Erythroblast (primary cell): ENCODE measurements around the gene OR2H2.
A peak's percentile ranks its signal among the peaks of the same experiment; 100 is the strongest.

Source experiments
- DNase-seq, 2 experiments: peaks; one replicate each; lab custom pipeline; 2025; lab: John Stamatoyannopoulos, UW
- GATA1 ChIP-seq: IDR thresholded peaks from 2 replicates; pipeline ENCODE4 v1.6.1; 2011; ENCODE audit warnings: low read depth, mild to moderate bottlenecking, control low read depth, low read length, moderate library complexity
- POLR2A ChIP-seq: IDR thresholded peaks from 2 replicates; pipeline ENCODE4 v1.6.1; 2011; ENCODE audit warnings: mild to moderate bottlenecking, low read length

Gene OR2H2

DNA sequence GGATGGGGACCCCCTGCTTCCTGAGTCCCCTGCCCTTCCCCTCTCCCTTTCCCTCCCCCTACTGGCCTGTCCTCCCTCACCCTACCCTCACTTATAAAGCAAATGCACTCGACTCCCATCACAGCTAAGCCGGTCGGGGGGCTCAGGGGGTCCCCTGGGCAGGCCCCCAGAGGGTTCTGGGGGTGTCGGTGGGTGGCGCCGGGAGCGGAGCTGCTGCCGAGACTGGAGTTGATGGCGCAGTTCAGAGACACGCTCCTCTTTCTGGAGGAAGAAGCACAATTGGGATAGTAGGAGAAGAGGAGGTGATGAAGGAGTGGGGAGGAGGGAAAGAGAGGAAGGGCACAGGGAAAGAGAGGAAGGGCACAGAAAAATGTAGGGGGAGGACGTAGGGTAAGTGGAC, 18.5 kb downstream of the OR2H2 start:
- no peak for TF ChIP-seq GATA1
- TF ChIP-seq POLR2A = no peak
- DNase-seq = no peak

- TF ChIP-seq POLR2A = no peak
- no peak for DNase-seq
These were observed 19.0 kb downstream of the OR2H2 start for GRCh38 chr6:29603930-29604329.

DNA sequence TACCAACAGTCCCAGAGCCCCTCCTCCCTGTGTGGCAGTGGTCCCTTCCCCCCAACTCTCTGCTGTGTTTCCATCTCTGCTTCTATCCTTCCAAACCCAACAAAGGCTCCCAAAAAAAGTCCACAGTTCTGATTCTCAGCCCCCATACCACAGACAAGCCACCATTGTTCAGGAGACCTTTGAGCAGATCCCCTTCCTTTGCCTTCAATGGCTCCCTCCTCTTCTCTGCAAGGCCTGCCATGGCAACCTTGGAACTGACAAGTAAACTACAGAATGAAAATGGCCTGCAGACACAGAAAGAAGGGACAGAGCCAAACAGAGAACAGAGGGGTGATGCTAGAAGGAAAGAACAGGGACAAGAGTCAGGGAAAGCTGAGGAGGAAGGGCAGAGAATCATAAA, 23.2 kb downstream of the OR2H2 start:
- TF ChIP-seq GATA1 (no peak), POLR2A (no peak)
- no peak for DNase-seq

GRCh38 chr6:29610540-29610939, 25.6 kb downstream of the OR2H2 start:
- no peak for TF ChIP-seq POLR2A
- no peak for TF ChIP-seq GATA1
- DNase-seq = no peak

DNA sequence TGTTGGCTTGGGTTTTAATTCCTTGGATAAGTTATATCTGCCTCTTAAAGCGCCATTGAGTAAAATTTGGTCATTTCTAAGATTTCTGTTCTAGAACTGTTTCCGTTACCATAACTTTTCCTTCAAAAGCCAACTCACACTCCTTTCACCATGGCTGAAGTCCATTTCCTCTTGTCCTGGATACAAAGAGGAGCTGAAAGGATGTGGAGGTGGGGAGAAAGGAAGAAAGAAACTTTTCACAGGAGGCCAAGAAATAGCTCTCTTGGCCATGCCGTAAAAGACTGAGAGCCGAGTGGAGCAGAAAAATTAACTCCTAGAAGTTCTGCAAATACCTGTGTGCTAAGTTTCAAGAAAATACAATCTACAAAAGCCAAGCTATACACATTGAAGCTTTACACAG, 26.5 kb downstream of the OR2H2 start:
- TF ChIP-seq GATA1 (no peak), POLR2A (no peak)
- DNase-seq = no peak

GRCh38 chr6:29617782-29618554, 33.0 kb downstream of the OR2H2 start:
- DNase-seq = peak; percentile 23 to 25
- TF ChIP-seq POLR2A = no peak
- no peak for TF ChIP-seq GATA1

GRCh38 chr6:29619578-29620160, 34.7 kb downstream of the OR2H2 start:
- DNase-seq = no peak
- TF ChIP-seq GATA1 (no peak), POLR2A (no peak)

DNA sequence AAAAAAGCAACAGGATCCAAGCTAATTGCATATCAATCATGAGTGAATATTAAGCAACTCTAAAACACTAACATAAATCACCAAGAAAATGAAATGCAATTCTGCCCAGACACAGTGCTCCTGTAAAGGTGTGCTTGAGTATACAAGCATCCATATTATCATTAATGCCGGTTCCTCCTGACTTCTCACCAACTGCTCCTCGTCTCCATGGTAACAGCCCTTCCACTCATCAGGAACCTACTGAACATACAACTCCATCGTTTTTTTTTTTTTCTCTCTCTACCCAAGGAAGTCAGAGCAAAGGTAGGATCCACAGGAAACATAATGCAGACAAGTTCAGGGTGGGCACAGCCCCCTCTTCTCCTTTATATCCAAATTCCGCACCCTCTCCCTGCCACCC, 35.7 kb downstream of the OR2H2 start:
- TF ChIP-seq GATA1 = no peak

GRCh38 chr6:29624520-29624961, 39.6 kb downstream of the OR2H2 start:
- TF ChIP-seq POLR2A = no peak
- TF ChIP-seq GATA1 = no peak
- no peak for DNase-seq

More for the DNA sequence above, 35.7 kb downstream of the OR2H2 start:
- DNase-seq = no peak

- TF ChIP-seq POLR2A (no peak), GATA1 (no peak)
- no peak for DNase-seq
These were observed 40.5 kb downstream of the OR2H2 start for GRCh38 chr6:29625337-29625930.

GRCh38 chr6:29626948-29627754, 42.2 kb downstream of the OR2H2 start:
- no peak for DNase-seq
- TF ChIP-seq GATA1 (no peak), POLR2A (no peak)

GRCh38 chr6:29627755-29628418, 43.0 kb downstream of the OR2H2 start:
- TF ChIP-seq POLR2A (no peak), GATA1 (no peak)
- peak; percentile 37 to 44 for DNase-seq

DNA sequence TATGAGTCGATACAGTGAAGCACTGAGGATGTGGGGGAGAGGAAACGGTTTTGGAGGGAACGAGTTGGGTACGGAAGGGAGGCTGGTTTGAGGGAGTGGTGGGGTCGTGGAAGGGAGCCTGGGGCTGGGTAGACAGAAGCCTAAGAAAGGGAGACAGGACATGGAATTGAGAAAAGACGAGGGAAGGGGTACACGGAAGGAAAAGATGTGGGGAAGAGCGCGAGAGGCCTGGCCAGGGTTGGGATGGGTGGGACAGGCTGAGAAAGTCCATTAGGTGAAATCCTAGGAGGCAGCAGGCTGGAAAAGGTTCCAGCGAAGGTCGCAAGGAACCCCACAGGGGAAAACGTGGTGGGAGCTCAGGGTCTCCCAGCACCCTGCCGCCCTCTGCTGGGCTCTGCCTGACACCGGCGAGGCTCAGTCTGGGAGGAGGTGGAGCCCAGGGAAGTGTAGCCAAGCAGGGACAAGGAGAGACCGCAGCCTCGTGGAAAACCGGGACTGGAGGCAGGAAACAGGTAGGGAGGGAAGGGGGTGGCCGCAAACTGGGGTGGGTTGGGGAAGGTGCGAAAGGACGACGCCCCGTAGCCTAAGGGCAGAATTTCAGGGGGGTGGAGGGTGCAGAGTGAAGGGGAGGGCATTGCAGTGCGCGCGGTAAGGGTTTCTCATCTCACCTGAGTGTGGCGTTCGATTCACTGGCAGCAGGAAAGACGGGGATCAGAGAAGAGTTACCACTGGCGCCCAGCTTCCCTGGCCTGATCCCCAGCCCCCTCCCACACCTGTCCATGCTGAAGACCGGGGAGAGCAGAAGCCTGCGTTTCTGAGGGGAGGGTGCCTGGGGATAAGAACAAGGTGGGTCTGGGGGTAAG, 43.7 kb downstream of the OR2H2 start:
- peak; percentile 21 to 51 for DNase-seq

DNA sequence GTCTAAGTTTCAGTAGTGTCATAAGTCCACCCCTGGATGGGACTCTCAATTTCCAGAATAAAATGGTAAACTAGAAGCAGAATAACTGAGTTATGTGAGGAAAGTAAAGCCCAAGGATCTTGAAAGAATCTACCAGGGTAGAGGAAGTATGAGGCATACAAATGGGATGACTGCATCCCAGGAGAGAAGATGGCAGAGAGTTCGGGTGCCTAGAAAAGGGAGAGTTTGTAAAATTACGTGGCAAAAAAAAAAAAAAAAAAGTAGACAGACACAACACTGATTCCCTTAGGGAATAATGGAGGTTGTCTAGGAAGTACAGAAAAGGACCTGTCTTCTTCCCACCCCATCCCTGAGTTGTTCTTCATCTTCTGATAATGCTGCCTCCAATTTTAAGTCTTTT, 44.6 kb downstream of the OR2H2 start:
- no peak for DNase-seq
- TF ChIP-seq POLR2A (no peak), GATA1 (no peak)

More for the DNA sequence above, 43.7 kb downstream of the OR2H2 start:
- TF ChIP-seq POLR2A (no peak), GATA1 (no peak)
